NCI-H510A (cell line): ENCODE measurements around the gene SCO1.
"Not testable (repeated sequence)": the region's sequence is repeated elsewhere in the genome, so short reads cannot be mapped to it uniquely, and the experiment has no call there.

Experiments
- DNase-seq: peaks from one replicate; lab custom pipeline; 2025; lab: John Stamatoyannopoulos, UW

The SCO1 gene

DNA sequence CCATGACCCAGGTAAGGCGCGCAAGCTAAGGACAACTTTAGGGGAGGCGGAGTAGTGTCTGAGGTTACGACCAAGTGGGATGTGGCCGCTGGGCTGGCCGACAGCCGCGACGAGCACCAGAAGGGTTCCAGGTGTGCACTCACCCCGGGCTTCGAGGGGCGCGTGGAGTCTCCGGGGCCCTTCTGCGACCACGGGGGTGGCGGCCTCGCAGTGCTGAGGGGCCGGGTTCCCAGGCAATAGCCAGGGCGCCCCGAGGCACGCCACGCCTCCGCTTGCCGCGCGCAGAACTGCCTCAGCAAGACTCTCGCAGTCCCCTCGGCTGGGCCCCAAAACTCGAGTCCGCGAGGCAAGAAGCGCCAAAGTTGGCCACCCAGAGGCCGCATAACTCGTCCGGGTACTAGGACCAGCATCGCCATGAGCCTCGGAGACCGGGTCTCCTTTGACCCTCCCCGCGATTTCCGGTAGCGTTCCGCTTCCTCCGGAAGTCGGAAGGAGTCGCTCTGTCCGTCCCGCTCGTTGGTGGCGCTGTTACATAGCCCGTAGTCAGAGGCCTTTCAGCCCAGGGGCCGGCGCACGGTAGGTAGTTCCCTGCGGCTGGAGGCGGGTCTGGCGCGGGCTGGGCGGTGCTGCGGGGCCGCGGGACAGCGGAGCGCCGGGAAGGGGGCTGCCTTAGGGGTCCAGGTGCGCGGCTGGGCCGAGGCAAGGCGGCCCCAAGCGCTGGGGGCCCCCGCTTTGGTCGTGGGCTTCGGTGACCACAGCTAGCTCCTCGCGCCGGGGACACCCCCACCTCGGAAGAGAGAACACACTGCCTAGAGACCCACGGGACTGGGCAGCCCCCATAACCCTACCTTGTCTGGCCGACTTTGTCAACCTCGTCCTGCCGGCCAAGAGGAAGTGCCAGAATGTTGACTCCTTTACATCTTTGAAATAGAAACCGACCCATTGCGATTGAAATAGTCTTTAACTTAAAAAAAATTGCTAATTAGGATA is at the start of gene SCO1, which contains the start of gene ADPRM:
SCO1 (minus strand) TSS at position 442 of the 990 bp plus-strand sequence; CDS start at position 416, 26 bp downstream.
ADPRM (plus strand) TSS at position 503 of the 990 bp plus-strand sequence. CDS start 7,333 bp downstream, outside the sequence.
- DNase-seq: peak; percentile 92

DNA sequence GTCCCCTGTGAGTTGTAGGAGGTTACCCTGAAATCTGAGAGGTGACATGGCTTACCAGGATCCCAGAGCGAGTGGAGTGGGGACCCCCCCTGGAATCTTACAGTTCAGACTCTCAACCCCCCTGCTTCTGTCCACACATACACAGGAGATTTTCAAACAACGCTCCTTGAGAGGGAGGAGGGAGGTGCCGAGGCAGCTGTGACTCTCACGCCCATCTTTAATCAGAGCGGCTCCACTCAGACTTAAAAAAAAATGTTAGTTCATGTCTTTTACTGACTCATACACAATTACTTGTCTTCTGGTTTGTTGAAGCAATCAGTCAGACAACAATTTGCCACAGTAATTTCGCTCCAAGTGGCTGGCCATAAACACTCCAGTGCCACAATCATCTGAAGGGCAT is 47.9 kb upstream of the SCO1 start:
- DNase-seq: no peak

DNA sequence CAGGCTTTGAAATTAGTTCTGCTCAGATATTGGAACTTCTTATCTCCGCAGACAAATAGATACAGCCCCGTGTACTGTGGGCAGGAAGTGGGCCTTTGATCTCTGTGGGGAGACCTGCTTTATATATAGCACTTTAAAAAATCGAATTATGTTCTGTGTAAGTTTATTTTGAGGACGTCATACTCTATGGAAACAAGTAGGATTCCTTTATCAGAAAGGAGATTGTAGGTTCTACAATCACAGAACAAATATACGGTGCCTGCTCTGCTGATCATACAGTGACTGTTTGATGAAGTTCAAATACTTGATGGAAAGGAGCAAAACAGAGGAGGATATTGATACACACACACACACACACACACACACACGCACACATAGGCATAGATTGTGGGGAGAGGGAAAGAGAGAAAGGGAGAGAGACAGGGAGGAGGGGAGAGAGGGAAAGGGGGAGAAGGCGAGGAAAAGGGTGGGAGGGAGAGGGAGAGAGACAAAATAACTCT is 47.2 kb upstream of the SCO1 start:
- DNase-seq: no peak

DNA sequence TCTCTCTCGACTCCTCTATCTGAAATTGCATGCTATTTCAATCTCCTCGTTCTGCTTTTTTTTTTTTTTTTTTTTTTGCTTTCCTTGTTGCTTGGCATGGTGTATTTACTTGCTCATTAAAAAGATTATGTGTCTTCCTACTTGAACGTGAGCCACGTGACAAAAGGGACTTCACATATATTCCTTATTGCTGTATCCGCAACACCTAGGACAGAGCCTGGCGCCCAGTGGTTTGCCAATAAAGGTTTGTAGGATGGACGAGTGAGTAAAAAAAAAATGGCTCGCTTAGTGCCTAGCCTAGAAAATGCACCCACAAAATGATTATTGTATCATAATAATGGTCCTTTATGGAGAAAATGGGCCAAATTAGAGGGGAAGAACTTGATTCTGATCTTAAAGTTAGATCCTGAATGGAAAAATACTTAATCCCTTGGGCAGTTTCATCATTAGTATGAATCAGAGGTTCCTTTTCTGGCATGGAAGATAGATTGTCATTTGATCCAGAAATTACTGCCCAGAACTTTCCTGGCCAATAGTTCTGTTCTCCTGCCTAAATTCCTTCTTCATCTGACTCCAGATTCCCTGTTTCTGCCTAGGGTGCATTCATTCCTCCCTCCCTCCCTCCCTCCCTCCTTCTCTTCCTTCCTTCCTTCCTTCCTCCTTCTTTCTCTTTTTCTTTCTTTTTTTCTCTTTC is 46.1 kb upstream of the SCO1 start:
- DNase-seq: no peak

DNA sequence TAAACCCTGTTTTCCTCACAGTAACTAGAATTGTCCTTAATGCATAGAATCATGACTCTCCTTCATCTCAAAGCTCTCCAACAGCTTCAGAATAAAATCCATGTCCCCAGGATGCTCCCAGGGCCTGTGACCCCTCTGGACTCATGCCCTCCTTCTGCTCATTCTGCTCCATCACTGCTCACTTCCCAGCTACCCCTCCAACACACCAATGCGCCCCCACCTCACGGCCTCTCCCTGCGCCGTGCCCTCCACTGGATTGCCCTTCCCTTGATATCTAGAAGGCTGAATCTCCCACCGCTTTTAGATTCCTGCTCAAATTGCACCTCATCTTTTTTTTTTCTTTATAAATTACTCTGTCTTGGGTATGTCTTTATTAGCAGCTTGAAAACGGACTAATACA is 45.1 kb upstream of the SCO1 start:
- DNase-seq: no peak

DNA sequence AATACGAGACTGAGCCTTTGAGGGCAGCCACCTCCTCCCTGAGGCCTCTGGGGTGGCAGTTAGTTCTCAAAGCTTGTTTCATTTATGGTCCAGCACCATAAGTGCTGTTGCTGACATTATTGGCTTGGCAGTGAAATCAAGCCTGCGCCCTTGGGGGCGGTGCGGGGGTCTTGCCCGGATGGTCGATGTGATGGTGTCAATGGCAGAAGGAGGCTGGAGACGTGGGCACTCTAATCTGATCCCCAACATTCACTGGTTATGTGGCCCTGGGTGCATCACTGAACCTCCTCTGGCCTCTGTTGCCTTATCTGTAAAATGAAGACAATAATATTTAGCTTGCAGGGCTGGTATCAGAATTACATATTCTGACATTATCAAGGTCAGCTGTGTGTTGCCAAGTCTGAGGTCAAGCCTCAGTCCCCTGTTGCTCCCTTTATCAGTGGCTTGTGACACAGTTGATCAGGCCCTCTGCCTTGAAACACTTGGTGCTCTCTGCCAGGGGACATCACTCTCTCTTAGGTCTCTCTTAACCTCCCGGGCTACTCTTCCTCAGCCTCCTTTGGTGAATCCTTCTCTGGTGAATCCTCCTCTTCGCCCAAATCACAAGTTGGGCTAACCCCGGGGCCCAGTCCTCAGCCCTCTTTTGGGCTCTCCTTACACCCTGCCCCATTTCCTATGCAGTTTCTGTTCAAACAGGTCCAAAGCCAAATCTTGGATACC is 44.2 kb upstream of the SCO1 start:
- DNase-seq: no peak

DNA sequence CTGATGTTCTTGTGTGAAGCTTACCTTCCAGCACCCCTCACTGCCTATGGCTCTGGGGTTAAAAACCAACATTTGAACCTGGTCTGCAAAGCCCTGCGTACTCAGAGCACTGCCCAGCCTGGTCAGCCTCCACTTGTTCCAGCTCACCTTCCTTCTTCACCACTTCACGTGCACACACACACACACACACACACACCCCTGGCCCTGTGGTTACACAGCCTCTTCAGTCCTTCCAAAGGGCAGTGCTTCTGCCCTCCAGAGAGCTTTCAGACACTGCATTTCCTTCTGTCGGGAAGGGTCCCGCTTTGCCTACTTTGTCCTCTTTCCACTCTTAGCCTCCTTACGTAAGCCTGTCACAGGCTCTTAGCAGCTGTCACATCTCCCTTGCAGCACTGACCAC is 42.1 kb upstream of the SCO1 start:
- no peak for DNase-seq

DNA sequence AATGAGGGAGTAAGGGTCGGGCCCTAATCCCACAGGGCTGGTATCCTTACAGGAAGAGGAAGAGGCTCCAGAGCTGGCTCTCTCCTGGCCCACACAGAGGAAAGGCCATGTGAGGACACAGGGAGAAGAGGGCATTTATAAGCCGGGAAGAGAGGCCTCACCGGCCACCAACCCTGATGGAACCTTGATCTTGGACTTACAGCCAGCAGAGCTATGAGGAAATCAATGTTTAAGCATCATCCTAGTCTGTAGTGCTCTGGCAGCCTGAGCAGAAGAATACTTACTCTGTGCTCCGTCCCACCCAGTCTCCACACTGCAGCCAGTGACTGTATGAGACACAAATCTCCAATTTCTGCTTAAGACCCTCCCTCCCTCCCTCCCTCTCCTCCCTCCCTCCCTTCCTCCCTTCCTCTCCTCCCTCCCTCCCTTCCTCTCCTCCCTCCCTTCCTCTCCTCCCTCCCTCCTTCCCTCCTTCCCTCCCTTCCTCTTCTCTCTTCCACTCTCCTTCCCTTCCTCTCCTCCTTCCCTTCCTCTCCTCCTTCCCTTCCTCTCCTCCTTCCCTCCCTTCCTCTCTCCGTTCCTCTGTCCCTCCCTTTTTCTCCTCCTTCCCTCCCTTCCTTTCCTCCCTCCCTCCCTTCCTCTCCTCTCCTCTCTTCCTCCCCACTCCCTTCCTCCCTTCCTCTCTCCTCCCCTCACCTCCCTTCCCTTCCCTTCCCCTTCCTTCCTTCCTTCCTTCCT is 41.4 kb upstream of the SCO1 start:
- DNase-seq: no peak

DNA sequence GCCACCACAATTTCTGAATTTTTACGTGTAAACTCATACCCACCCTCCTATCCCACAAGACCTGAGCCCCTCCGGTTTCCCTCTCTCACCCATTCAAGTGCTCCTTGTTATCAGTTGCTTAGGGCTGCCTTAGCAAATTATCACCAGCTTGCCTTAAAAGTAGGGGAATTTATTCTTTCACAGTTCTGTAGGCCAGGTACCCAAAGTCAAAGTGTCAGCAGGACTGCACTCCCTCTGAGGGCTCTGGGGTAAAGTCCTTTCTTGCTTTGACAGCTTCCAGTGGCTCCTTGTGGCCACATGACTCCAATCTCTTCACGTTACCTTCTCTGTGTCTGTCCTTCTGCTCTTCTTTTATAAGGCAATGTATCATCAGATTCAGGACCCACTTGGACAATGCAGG is 40.4 kb upstream of the SCO1 start:
- no peak for DNase-seq

DNA sequence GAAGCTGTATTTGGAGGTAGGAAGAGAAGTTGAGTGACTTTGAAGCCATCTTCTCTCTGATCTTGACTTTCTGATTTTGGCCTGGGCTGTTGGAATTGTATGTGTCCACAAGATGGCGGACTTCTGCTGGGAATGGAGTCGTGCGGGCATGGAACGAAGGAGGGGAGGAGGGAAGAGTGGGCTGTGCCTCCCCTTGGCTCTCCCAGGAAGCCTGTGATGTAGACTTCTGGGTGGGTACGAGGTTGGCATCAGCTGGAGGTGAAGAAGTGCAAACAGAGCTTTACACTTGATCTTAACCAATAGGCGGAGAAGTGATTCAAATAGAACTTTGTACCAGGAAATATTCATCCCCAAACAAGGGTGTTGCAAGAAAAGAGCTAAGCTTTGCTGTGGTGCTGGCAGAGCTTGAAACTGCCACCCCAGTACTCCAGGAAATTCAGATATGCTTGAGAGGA is 39.9 kb upstream of the SCO1 start:
- no peak for DNase-seq

DNA sequence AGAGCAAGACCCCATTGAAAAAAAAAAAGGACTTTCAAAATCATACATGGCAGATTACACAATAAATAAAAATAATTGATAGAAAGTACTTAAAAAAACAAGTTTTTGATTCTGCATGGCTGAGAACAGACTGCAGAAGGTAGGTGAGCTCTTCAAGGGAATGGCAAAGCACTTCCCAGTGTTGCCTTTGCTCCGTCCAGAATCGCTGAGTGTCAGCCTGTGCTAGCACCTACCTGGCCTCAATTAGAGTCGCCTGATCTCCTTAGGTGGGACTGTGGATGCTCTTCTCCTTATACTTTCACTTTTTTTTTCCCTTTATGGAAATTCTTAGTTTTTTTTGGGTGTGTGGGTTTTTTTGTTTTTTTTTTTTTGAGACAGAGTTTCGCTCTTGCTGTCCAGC is 38.5 kb upstream of the SCO1 start:
- DNase-seq: no peak

DNA sequence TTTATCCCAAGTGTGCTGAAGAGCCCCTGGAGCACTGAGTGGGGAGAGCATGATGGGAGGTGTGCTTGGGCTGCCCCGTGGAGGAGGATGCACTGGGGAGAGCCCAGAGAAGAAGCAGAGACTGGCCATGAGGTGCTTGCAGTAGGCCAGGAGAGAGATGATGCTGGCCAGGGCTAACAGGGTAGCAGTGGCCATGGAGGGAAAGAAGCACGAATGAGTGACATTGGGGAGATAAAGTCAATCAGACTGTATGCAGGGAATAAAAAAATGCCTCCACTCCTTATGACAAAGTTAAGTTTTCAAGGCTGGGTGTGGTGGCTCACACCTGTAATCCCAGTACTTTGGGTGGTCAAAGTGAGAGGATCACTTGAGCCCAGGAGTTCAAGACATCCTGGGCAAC is 37.9 kb upstream of the SCO1 start:
- DNase-seq: no peak

DNA sequence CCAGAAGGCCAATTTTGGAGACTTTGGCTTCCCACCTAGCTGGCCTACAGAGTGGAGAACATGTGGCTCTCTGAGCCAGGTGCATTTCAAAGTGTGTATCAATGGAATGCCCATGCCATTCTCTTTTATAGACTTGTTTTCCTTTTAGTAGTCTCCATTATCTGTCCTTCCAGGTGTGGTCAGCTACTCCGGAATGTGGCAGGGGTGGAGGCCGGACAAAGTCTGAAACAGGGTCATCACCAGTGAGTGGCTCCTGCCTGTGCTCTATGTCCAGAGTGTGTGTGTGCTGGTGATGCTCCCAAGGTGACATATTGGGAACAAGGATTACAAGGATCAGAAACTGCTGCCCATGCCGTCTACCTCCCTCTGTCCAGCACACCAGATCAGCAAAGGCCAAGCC is 36.3 kb upstream of the SCO1 start:
- no peak for DNase-seq

DNA sequence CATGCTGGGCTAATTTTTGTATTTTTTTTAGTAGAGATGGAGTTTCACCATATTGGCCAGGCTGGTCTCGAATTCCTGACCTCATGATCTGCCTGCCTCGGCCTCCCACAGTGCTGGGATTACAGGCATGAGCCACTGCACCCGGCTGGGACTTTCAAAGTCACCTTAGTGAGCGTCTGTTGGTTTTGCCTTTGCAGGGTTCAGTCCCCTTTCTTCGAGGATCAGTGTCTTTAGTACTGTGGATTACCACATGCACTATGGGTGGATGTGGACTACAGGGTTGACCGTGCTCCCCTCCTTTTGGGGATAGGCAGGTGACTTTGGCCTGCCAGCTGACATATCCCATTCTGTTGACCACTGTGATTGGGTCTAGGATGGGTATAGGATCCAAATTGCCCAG is 34.8 kb upstream of the SCO1 start:
- not testable (repeated sequence) for DNase-seq

DNA sequence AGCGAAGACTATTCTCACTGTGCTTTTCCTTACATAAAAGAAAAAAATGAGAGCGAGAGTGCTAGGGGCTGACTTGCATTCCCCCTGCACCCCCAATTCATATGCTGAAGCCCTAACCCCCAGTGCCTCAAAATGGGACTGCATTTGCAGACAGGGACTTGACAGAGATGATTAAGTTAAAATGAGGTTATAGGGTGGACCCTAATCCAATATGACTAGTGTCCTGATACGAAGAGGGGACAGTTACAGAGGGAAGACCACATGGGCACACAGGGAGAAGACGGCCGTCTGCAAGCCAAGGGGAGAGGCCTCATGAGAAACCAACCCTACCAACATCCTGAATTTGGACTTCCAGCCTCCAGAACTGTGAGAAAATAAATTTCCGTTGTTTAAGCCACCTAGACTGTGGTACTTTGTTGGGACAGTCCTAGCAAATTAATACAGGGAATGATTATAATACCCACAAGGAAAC is 34.1 kb upstream of the SCO1 start:
- DNase-seq: no peak

DNA sequence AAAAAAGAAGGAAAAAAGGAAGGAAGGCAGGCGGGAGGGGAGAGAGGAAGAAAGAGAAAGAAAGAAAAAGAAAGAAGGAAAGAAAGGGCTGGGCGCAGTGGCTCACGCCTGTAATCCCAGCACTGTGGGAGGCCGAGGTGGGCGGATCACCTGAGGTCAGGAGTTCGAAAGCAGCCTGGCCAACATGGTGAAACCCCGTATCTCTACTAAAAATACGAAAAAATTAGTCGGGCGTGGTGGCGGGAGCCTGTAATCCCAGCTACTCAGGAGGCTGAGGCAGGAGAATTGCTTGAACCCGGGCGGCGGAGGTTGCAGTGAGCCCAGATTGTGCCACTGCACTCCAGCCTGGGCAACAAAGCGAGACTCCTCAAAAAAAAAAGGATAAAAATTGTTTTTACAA is 32.9 kb upstream of the SCO1 start:
- DNase-seq: not testable (repeated sequence)

DNA sequence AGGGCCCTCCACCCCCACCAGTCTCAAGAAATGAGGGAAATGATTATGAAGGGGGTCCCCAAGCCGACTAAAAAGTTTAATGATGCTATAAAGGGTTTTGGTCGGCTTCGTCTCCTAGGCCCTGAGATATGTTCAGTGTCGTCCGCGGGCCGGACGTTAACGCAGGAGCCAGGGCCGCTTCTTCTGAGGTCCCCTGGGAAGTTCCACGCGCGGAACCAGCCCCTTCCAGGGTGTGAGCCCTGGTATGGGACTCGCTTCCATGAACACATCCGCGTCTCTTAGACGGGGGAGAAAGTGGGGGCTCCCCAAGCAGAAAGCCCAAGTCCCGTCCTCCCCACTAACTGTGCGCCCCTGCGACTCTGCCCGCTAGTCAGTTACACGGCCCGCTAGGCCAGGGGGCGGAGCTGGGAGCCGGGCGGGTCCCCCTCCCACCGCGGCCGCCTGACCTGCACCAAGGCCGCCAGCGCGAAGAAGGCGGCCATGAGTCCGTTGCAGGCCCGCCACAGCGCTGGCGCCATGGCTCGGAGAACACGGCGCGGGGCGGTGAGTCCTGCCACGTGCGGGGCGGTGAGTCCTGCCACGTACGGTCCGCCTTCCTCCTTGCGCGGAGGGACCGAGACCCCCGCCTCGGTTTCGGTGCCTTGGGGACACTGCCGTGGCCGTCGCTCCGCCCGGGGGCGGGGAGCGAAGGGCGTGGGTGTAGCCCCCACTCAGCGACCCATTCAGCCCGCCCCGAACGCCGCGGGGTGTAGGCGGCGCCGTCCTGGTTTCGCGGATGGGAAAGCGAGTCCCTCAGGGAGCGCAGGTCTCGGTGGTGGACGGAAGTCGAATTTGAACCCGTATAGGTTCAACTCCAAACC is 32.2 kb upstream of the SCO1 start, which contains the start of gene TMEM220:
TMEM220 (minus strand) TSS at position 690 of the 860 bp plus-strand sequence; CDS start at position 518, 172 bp downstream.
- peak; percentile 13 for DNase-seq

DNA sequence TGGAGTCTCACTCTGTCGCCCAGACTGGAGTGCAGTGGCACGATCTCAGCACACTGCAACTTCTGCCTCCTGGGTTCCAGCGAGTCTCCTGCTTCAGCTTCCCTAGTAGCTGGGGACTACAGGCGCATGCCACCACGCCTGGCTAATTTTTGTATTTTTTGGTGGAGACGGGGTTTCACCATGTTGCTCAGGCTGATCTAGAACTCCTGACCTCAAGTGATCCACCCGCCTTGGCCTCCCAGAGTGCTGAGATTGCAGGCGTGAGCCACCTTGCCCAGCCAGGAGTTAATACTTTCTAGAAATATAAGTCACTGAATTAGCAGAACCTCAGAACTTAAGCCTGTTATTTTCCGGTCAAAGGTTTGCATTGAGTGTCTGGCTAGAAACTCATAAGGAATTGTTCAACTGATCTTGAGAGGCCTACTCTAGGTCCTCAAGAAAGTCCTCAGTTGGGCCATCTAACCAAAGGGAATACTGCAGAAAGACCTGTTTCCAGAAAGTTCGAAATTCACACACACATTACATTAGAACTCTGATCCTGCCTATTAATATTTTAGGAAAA is 31.1 kb upstream of the SCO1 start:
- no peak for DNase-seq

DNA sequence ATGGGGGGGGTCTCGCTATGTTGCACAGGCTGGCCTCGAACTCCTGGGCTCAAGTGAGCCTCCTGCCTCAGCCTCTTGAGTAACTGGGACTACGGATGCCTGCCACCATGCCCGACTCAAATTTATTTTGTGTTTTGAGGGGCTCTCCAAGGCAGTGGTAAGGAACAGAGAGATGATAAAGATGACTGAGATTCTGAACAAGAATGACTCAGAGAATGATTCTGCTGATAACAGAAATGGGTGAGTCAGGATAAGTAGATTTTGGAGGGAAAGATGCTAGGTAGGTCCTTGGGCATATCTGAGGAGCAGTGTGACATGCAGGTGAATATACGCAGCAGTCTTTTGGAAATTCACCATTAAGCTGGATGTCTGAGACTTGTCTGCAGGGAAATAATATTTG is 29.9 kb upstream of the SCO1 start:
- no peak for DNase-seq

DNA sequence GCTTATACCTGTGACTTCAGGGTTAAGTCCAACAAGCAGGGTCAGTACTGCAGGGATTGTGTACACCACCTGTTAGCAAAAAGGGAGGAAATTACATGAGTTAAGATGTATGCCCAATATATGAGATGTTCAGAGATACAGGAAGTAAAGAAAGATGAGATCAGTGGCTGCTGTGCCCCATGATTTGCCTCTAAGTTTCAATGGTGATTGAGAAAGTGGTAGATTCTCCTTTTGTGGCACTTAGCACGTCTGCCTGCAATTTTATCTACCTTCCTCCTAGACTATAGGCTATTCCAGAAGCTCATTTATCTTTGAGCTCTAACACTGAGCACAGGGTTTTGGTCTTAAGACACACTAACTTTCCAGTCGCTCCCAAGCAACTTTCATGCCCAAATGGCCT is 28.9 kb upstream of the SCO1 start:
- DNase-seq: no peak
